Ishikawa (cell line): ENCODE measurements around the gene CLK4.

Source experiments
- CEBPB ChIP-seq: IDR thresholded peaks from 2 replicates; pipeline ENCODE4 v1.6.1; 2012
- CREB1 ChIP-seq: IDR thresholded peaks from 2 replicates; pipeline ENCODE4 v1.6.1; 2012; ENCODE audit warnings: low read depth
- EGR1 ChIP-seq: IDR thresholded peaks from 2 replicates; pipeline ENCODE4 v1.6.1; 2012
- EP300 ChIP-seq: IDR thresholded peaks from 2 replicates; pipeline ENCODE4 v1.6.1; 2012; ENCODE audit warnings: borderline replicate concordance
- FOXM1 ChIP-seq: IDR thresholded peaks from 2 replicates; pipeline ENCODE4 v1.6.1; 2012; ENCODE audit warnings: low read depth, borderline replicate concordance
- MAX ChIP-seq: IDR thresholded peaks from 2 replicates; pipeline ENCODE4 v1.6.1; 2012
- NFIC ChIP-seq: IDR thresholded peaks from 2 replicates; pipeline ENCODE4 v1.6.1; 2012
- RAD21 ChIP-seq: IDR thresholded peaks from 2 replicates; pipeline ENCODE4 v1.6.1; 2012; ENCODE audit warnings: low read depth
- REST ChIP-seq: IDR thresholded peaks from 2 replicates; pipeline ENCODE4 v1.6.1; 2012; ENCODE audit warnings: low read depth, mild to moderate bottlenecking
- TAF1 ChIP-seq: IDR thresholded peaks from 2 replicates; pipeline ENCODE4 v1.6.1; 2012; ENCODE audit warnings: low read depth, mild to moderate bottlenecking
- TCF12 ChIP-seq: IDR thresholded peaks from 2 replicates; pipeline ENCODE4 v1.6.1; 2012; ENCODE audit warnings: low read depth
- TEAD4 ChIP-seq: IDR thresholded peaks from 2 replicates; pipeline ENCODE4 v1.6.1; 2012
- USF1 ChIP-seq: IDR thresholded peaks from 2 replicates; pipeline ENCODE4 v1.6.1; 2012
- YY1 ChIP-seq: IDR thresholded peaks from 2 replicates; pipeline ENCODE4 v1.6.1; 2012; ENCODE audit warnings: low read depth
- ZBTB7A ChIP-seq: IDR thresholded peaks from 2 replicates; pipeline ENCODE4 v1.6.1; 2012; ENCODE audit warnings: low read depth

CLK4 gene

GRCh38 chr5:178672630-178673029 is 45.8 kb upstream of the CLK4 start:
- TF ChIP-seq MAX (no peak), USF1 (no peak), RAD21 (no peak), TEAD4 (no peak), EP300 (no peak), YY1 (no peak), EGR1 (no peak), CREB1 (no peak), ZBTB7A (no peak), REST (no peak), NFIC (no peak), TCF12 (no peak)

GRCh38 chr5:178671602-178672144 is 44.8 kb upstream of the CLK4 start:
- no peak for TF ChIP-seq EGR1
- no peak for TF ChIP-seq MAX
- TF ChIP-seq FOXM1 = no peak
- TF ChIP-seq EP300 = no peak
- TF ChIP-seq TCF12 = no peak
- TF ChIP-seq CREB1 = no peak
- no peak for TF ChIP-seq REST

GRCh38 chr5:178670351-178670885 is 43.6 kb upstream of the CLK4 start:
- no peak for TF ChIP-seq EGR1

GRCh38 chr5:178668579-178668978 is 41.7 kb upstream of the CLK4 start:
- TF ChIP-seq EP300 (no peak), FOXM1 (no peak), TCF12 (no peak), ZBTB7A (no peak), CEBPB (no peak), TAF1 (no peak), MAX (no peak), CREB1 (no peak), EGR1 (no peak), REST (no peak), RAD21 (no peak), TEAD4 (no peak), YY1 (no peak), NFIC (no peak), USF1 (no peak)

GRCh38 chr5:178667688-178668087 is 40.8 kb upstream of the CLK4 start:
- no peak for TF ChIP-seq RAD21
